Ishikawa (cell line): ENCODE results near the gene NUP214.

Source experiments
- CEBPB ChIP-seq: IDR thresholded peaks from 2 replicates; pipeline ENCODE4 v1.6.1; 2012
- CREB1 ChIP-seq: IDR thresholded peaks from 2 replicates; pipeline ENCODE4 v1.6.1; 2012; ENCODE audit warnings: low read depth
- EGR1 ChIP-seq: IDR thresholded peaks from 2 replicates; pipeline ENCODE4 v1.6.1; 2012
- EP300 ChIP-seq: IDR thresholded peaks from 2 replicates; pipeline ENCODE4 v1.6.1; 2012; ENCODE audit warnings: borderline replicate concordance
- FOXM1 ChIP-seq: IDR thresholded peaks from 2 replicates; pipeline ENCODE4 v1.6.1; 2012; ENCODE audit warnings: low read depth, borderline replicate concordance
- NFIC ChIP-seq: IDR thresholded peaks from 2 replicates; pipeline ENCODE4 v1.6.1; 2012
- RAD21 ChIP-seq: IDR thresholded peaks from 2 replicates; pipeline ENCODE4 v1.6.1; 2012; ENCODE audit warnings: low read depth
- TAF1 ChIP-seq: IDR thresholded peaks from 2 replicates; pipeline ENCODE4 v1.6.1; 2012; ENCODE audit warnings: low read depth, mild to moderate bottlenecking
- TCF12 ChIP-seq: IDR thresholded peaks from 2 replicates; pipeline ENCODE4 v1.6.1; 2012; ENCODE audit warnings: low read depth
- TEAD4 ChIP-seq: IDR thresholded peaks from 2 replicates; pipeline ENCODE4 v1.6.1; 2012
- YY1 ChIP-seq: IDR thresholded peaks from 2 replicates; pipeline ENCODE4 v1.6.1; 2012; ENCODE audit warnings: low read depth
- ZBTB7A ChIP-seq: IDR thresholded peaks from 2 replicates; pipeline ENCODE4 v1.6.1; 2012; ENCODE audit warnings: low read depth
- TF ChIP-seq, protein P1 (sequence below): IDR thresholded peaks from 2 replicates; pipeline ENCODE4 v1.6.1; 2012
- TF ChIP-seq, protein P2 (sequence below): IDR thresholded peaks from 2 replicates; pipeline ENCODE4 v1.6.1; 2012
- TF ChIP-seq, protein P3 (sequence below): IDR thresholded peaks from 2 replicates; pipeline ENCODE4 v1.6.1; 2012; ENCODE audit warnings: low read depth, mild to moderate bottlenecking

NUP214 gene

DNA sequence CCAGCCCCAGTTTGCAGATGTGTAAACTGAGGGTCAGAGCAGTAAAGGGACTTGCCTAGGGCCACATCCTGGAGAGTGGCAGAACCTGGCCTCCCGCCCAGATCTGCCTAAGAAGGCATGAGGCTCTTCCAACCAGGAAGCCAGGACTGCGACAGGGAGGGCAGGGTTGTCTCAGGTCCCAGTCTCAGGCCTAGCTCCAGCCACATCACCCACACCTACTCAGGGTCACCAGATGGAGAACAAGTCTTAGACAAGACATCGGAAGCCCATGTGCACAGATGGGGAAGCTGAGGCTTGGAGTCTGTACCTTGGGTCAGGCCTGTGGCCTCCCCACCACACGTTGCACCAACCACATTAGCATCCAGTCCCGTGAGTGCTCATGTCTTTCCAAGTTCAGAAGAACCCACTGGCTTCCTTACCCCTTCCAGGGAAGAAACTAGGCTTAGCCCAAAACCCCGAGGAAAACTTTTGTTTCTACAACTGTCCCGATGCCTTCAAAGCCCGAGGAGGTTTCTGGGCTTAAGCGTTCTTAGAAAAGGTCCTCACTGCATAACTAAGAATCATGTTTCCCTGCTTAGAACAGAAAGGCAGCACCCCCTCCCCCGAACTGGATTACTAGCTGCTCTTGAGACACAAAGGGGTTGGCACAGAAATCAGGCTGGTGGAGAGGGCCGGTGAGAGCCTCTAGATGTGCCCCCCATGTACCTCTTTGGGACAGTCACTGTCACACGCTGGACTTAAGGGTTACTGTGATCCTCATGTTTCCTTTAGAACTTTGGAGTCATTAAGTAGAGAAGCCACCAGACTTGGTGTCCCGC is 148.7 kb downstream of the NUP214 start:
- TF ChIP-seq, protein P1, sequence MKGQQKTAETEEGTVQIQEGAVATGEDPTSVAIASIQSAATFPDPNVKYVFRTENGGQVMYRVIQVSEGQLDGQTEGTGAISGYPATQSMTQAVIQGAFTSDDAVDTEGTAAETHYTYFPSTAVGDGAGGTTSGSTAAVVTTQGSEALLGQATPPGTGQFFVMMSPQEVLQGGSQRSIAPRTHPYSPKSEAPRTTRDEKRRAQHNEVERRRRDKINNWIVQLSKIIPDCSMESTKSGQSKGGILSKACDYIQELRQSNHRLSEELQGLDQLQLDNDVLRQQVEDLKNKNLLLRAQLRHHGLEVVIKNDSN = no peak
- TF ChIP-seq ZBTB7A (no peak), TAF1 (no peak), FOXM1 (no peak), CEBPB (no peak), CREB1 (no peak), TCF12 (no peak), TEAD4 (no peak), RAD21 (no peak), EP300 (no peak), YY1 (no peak)
- TF ChIP-seq, protein P2, sequence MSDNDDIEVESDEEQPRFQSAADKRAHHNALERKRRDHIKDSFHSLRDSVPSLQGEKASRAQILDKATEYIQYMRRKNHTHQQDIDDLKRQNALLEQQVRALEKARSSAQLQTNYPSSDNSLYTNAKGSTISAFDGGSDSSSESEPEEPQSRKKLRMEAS = no peak
- TF ChIP-seq, protein P3, sequence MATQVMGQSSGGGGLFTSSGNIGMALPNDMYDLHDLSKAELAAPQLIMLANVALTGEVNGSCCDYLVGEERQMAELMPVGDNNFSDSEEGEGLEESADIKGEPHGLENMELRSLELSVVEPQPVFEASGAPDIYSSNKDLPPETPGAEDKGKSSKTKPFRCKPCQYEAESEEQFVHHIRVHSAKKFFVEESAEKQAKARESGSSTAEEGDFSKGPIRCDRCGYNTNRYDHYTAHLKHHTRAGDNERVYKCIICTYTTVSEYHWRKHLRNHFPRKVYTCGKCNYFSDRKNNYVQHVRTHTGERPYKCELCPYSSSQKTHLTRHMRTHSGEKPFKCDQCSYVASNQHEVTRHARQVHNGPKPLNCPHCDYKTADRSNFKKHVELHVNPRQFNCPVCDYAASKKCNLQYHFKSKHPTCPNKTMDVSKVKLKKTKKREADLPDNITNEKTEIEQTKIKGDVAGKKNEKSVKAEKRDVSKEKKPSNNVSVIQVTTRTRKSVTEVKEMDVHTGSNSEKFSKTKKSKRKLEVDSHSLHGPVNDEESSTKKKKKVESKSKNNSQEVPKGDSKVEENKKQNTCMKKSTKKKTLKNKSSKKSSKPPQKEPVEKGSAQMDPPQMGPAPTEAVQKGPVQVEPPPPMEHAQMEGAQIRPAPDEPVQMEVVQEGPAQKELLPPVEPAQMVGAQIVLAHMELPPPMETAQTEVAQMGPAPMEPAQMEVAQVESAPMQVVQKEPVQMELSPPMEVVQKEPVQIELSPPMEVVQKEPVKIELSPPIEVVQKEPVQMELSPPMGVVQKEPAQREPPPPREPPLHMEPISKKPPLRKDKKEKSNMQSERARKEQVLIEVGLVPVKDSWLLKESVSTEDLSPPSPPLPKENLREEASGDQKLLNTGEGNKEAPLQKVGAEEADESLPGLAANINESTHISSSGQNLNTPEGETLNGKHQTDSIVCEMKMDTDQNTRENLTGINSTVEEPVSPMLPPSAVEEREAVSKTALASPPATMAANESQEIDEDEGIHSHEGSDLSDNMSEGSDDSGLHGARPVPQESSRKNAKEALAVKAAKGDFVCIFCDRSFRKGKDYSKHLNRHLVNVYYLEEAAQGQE = no peak

DNA sequence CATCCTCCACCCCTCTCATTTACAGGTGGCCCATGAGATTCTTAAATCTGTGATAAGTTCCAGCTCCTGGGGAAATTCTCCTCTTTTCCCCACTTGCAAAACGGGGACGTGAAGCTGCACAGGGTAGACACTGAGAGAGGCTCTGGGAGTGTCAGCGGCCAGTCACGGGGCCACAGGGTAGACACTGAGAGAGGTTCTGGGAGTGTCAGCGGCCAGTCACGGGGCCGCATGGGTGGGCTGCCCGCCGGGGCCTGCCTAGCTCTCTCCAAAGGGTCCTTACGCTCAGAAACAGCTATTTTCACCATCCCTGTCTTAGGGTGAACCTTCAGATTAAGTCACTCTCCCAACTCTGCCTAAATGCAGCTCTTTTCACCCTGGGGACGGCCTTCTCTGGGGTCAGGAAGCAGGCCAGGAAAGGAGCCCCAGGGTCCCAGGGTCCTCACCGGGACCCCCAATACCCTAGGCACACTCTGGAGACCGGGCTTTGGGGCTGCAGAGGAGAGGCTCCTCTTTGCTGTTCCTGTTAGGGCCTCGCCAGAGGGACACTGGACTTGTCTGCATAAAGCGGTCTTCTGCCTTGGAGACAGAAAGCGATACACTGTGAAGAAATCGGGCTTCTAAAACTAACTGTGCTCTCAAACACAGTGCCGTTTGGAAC is 149.4 kb downstream of the NUP214 start:
- TF ChIP-seq TAF1 (no peak), FOXM1 (no peak), EP300 (no peak), CREB1 (no peak), ZBTB7A (no peak), NFIC (no peak), TCF12 (no peak), YY1 (no peak), CEBPB (no peak)
- TF ChIP-seq, protein P3 = no peak
- TF ChIP-seq, protein P2 = no peak
- TF ChIP-seq, protein P1 = no peak

DNA sequence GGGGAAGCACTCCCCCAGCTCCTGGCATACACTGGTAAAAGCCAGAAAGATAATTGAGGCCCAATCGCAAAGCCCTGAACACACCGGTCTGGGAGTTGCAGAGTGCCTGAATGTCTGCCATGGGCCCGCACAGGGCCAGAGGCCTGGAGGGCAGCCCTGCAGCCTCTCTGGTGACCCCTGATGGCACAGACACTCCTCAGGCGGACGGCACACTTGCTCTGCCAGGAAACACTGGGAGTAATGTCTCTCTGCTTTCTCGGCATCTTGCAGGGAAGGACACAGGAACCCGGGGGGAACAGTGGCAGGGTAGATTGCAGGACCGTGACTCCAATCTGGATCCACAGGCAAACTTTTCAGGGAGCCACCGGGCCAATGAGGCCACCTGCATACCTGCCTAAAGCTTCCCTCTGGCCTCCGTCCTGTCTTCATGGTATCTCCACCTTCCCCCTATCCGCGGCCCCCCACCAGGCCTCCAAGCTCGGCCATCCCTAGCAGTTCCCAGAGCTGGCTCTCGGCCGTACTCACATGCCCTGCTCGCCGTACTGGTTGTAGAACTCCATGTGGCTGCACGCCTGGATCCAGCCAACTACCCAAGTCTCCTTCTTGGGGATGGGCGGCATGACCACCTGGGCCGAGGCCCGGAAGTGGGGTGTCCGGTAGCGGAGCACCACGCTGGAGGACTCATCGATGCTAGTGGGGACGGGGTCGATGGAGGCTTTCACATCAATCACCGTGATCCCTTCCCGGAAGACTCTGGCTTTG is 150.1 kb downstream of the NUP214 start:
- TF ChIP-seq RAD21 = no peak
- TF ChIP-seq FOXM1 = no peak
- no peak for TF ChIP-seq NFIC
- TF ChIP-seq CEBPB = no peak
- no peak for TF ChIP-seq YY1
- TF ChIP-seq, protein P1 = no peak
- TF ChIP-seq TCF12 = no peak
- no peak for TF ChIP-seq ZBTB7A
- TF ChIP-seq TEAD4 = no peak
- TF ChIP-seq, protein P2 = no peak
- TF ChIP-seq EP300 = no peak
- no peak for TF ChIP-seq TAF1
- TF ChIP-seq, protein P3 = no peak
- no peak for TF ChIP-seq CREB1
- no peak for TF ChIP-seq EGR1
